AG10803 (cell line): ENCODE results near the gene PI16.
"Not testable (repeated sequence)": the region's sequence is repeated elsewhere in the genome, so short reads cannot be mapped to it uniquely, and the experiment has no call there.

ENCODE experiments used
- DNase-seq: peaks from one replicate; pipeline ENCODE4 v3.0.0; 2010; ENCODE audit warnings: low read depth
- H3K4me3 ChIP-seq: 2 replicates; pipeline ENCODE4 v1.5.1; 2011; ENCODE audit warnings: mild to moderate bottlenecking, low read length, control low read depth
- CTCF ChIP-seq: conservative IDR thresholded peaks from 2 replicates; pipeline ENCODE4 v1.5.1; 2011; ENCODE audit warnings: mild to moderate bottlenecking, low read length, control low read depth, inconsistent platforms

The PI16 gene

GRCh38 chr6:36946526-36946925, 8.0 kb upstream of the PI16 start:
- DNase-seq, result no peak
- no peak for TF ChIP-seq CTCF
- no peak overlapping the region for H3K4me3 ChIP-seq

GRCh38 chr6:36947570-36948351, 6.8 kb upstream of the PI16 start:
- H3K4me3 ChIP-seq, result no peak overlapping the region
- no peak for TF ChIP-seq CTCF
- no peak for DNase-seq

GRCh38 chr6:36949076-36949475, 5.5 kb upstream of the PI16 start:
- DNase-seq, H3K4me3 ChIP-seq: not testable (repeated sequence)

- TF ChIP-seq CTCF, result no peak
- no peak overlapping the region for H3K4me3 ChIP-seq
- DNase-seq, result no peak
Measured at GRCh38 chr6:36949636-36950035, 4.9 kb upstream of the PI16 start.

- H3K4me3 ChIP-seq, result no peak overlapping the region
- DNase-seq, result no peak
- no peak for TF ChIP-seq CTCF
Measured at GRCh38 chr6:36953931-36954261, 642 bp upstream of the PI16 start.

GRCh38 chr6:36955136-36955535, 598 bp downstream of the PI16 start:
- no peak for DNase-seq
- no peak for TF ChIP-seq CTCF
- H3K4me3 ChIP-seq, result no peak overlapping the region

GRCh38 chr6:36955671-36956445, 1.3 kb downstream of the PI16 start:
- no peak for DNase-seq
- H3K4me3 ChIP-seq, result no peak overlapping the region
- TF ChIP-seq CTCF, result no peak
